GM20000 (cell line): Measurements from ENCODE around the gene EFNA5.

Experiments used
- DNase-seq: peaks from one replicate; pipeline ENCODE4 v3.0.0; 2012; ENCODE audit warnings: low spot score
- CTCF ChIP-seq: IDR thresholded peaks from 2 replicates; pipeline ENCODE4 v1.5.1; 2012; ENCODE audit warnings: mild to moderate bottlenecking, control low read depth; ENCODE audit errors: extremely low read depth, missing control alignments

EFNA5 gene

GRCh38 chr5:107564931-107565372 is 105.8 kb downstream of the EFNA5 start:
- TF ChIP-seq CTCF, result no peak
- no peak for DNase-seq

- DNase-seq, result no peak
- no peak for TF ChIP-seq CTCF
Measured at GRCh38 chr5:107563959-107564544, 106.7 kb downstream of the EFNA5 start.

- DNase-seq, result no peak
Measured at GRCh38 chr5:107560377-107560776, 110.4 kb downstream of the EFNA5 start.

GRCh38 chr5:107558823-107559375 is 111.8 kb downstream of the EFNA5 start:
- DNase-seq, result no peak
- no peak for TF ChIP-seq CTCF

More at GRCh38 chr5:107560377-107560776, 110.4 kb downstream of the EFNA5 start:
- no peak for TF ChIP-seq CTCF

- TF ChIP-seq CTCF, result no peak
- DNase-seq, result no peak
Measured at GRCh38 chr5:107557051-107557658, 113.6 kb downstream of the EFNA5 start.

GRCh38 chr5:107556575-107556974 is 114.2 kb downstream of the EFNA5 start:
- no peak for TF ChIP-seq CTCF

GRCh38 chr5:107555425-107556090 is 115.2 kb downstream of the EFNA5 start:
- no peak for DNase-seq
- TF ChIP-seq CTCF, result no peak

More at GRCh38 chr5:107556575-107556974, 114.2 kb downstream of the EFNA5 start:
- no peak for DNase-seq
